HCT116 (cell line): ENCODE measurements around the gene TYR. TPM values are rescaled to one million over a fixed set of nuclear protein-coding genes. Genes with fewer than 3 reads are reported as not detected.

Source experiments
- ATAC-seq: fragments of 200-7000 bp; cut with Tn5 transposase; 2 replicates; pipeline ENCODE4 v1.9.1; 2020; ENCODE audit warnings: mild to moderate bottlenecking, moderate library complexity
- BruUV-seq: library from RNA; stranded (reverse); fragments of 400-500 nt; replicated peaks from 2 replicates; lab custom pipeline; 2021; lab: Mats Ljungman, UMichigan
- CTCF ChIA-PET: fragments of 300-600 bp; sonication (Branson Sonifier 250); formaldehyde crosslinking; loops from one replicate; lab custom pipeline; 2021; ENCODE audit warnings: antibody characterized with exemption; lab: Charles Lee
- POLR2A ChIA-PET: fragments of 300-600, 350-600 bp; sonication (Branson Sonifier 250); formaldehyde crosslinking; loops from one replicate; lab custom pipeline; 2021; ENCODE audit warnings: antibody characterized with exemption; lab: Charles Lee
- RAD21 ChIA-PET, 2 experiments: fragments of 300-600 bp; sonication (Branson Sonifier 250); formaldehyde crosslinking; loops; one replicate each; lab custom pipeline; 2023; ENCODE audit warnings: low total read pairs in 2 of 2; ENCODE audit not compliant: uncharacterized antibody in 2 of 2, unreplicated experiment in 2 of 2, low non-redundant PET in 1 of 2; lab: Charles Lee
- DNase-seq: peaks from one replicate; pipeline ENCODE4 v3.0.0-alpha.2; 2010; ENCODE audit warnings: low read depth, low spot score
- H2AFZ ChIP-seq: fragments of 200-600 bp; shearing (Covaris generic), sonication (generic); 2 replicates; pipeline ENCODE4 v1.6.1; 2017; ENCODE audit warnings: low read depth, mixed run types, mixed read lengths, antibody characterized with exemption, low read length; ENCODE audit not compliant: poor library complexity, severe bottlenecking
- H3K27ac ChIP-seq: 2 replicates; pipeline ENCODE4 v1.5.1; 2012; ENCODE audit warnings: low read depth, low read length
- H3K27me3 ChIP-seq: fragments of 200-600 bp; sonication (generic); 2 replicates; pipeline ENCODE4 v1.6.1; 2016; ENCODE audit warnings: mixed run types, low read length, mixed read lengths; ENCODE audit not compliant: insufficient read depth
- H3K36me3 ChIP-seq, 2 experiments: fragments of 200-500 bp in 1 of 2; fragments of 200-600 bp in 1 of 2; sonication (Bioruptor generic) in 1 of 2; sonication (generic) in 1 of 2; 2 replicates each; pipeline versions ENCODE4 v1.5.1 to v1.6.1; 2014 to 2016; ENCODE audit warnings: low read length in 2 of 2, inconsistent platforms in 1 of 2, mixed read lengths in 1 of 2, mixed run types in 1 of 2; ENCODE audit not compliant: insufficient read depth in 2 of 2, control insufficient read depth in 1 of 2
- H3K4me1 ChIP-seq, 2 experiments: fragments of 200-600 bp in 1 of 2; sonication (generic) in 1 of 2; 2 replicates each; pipeline versions ENCODE4 v1.5.1 to v1.6.1; 2012 to 2017; ENCODE audit warnings: low read length in 2 of 2, inconsistent platforms in 1 of 2, mild to moderate bottlenecking in 1 of 2, mixed read lengths in 1 of 2, mixed run types in 1 of 2, moderate library complexity in 1 of 2; ENCODE audit not compliant: insufficient read depth in 2 of 2, control insufficient read depth in 1 of 2
- H3K4me2 ChIP-seq: fragments of 200-600 bp; sonication (generic); 2 replicates; pipeline ENCODE4 v1.6.1; 2017; ENCODE audit warnings: mixed run types, low read length, mixed read lengths
- H3K4me3 ChIP-seq, 2 experiments: fragments of 200-600 bp in 1 of 2; sonication (generic) in 1 of 2; replicated peaks in 1 of 2; 2 replicates each; pipeline ENCODE4 v1.5.1; 2011 to 2016; ENCODE audit warnings: low read length in 2 of 2, control low read depth in 1 of 2, low read depth in 1 of 2, mild to moderate bottlenecking in 1 of 2, mixed read lengths in 1 of 2, mixed run types in 1 of 2
- H3K79me2 ChIP-seq: fragments of 200-600 bp; sonication (generic); 2 replicates; pipeline ENCODE4 v1.6.1; 2017; ENCODE audit warnings: mild to moderate bottlenecking, mixed run types, low read length, moderate library complexity, mixed read lengths; ENCODE audit not compliant: insufficient read depth
- H3K9ac ChIP-seq: fragments of 200-600 bp; sonication (generic); 2 replicates; pipeline ENCODE4 v1.6.1; 2016; ENCODE audit warnings: low read length, mixed read lengths
- H3K9me2 ChIP-seq: fragments of 200-600 bp; sonication (generic), shearing (Covaris generic); 2 replicates; pipeline ENCODE4 v1.6.1; 2017; ENCODE audit warnings: mixed run types, mild to moderate bottlenecking, moderate library complexity; ENCODE audit not compliant: insufficient read depth
- H3K9me3 ChIP-seq, 2 experiments: fragments of 200-500 bp in 1 of 2; fragments of 200-600 bp in 1 of 2; sonication (Bioruptor generic) in 1 of 2; sonication (generic) in 1 of 2; 2 replicates each; pipeline ENCODE4 v1.6.1; 2014 to 2017; ENCODE audit warnings: low read length in 2 of 2, mixed read lengths in 2 of 2, inconsistent platforms in 1 of 2, low read depth in 1 of 2, mild to moderate bottlenecking in 1 of 2, mixed run types in 1 of 2, moderate library complexity in 1 of 2; ENCODE audit not compliant: control insufficient read depth in 1 of 2, insufficient read depth in 1 of 2
- H4K20me1 ChIP-seq: fragments of 200-600 bp; sonication (generic), shearing (Covaris generic); 2 replicates; pipeline ENCODE4 v1.6.1; 2017; ENCODE audit warnings: mixed run types, mild to moderate bottlenecking, moderate library complexity; ENCODE audit not compliant: insufficient read depth
- ATF3 ChIP-seq: IDR thresholded peaks from 2 replicates; pipeline ENCODE4 v1.6.1; 2012
- CBX3 ChIP-seq: IDR thresholded peaks from 2 replicates; pipeline ENCODE4 v1.6.1; 2012; ENCODE audit warnings: low read depth
- EGR1 ChIP-seq: IDR thresholded peaks from 2 replicates; pipeline ENCODE4 v1.6.1; 2012; ENCODE audit warnings: low read depth
- EZH2 ChIP-seq: fragments of 200-600 bp; sonication (generic); IDR thresholded peaks from 2 replicates; pipeline ENCODE4 v1.6.1; 2017; ENCODE audit warnings: antibody characterized with exemption, mixed run types
- EZH2phosphoT487 ChIP-seq: fragments of 200-600 bp; IDR thresholded peaks from 2 replicates; pipeline ENCODE4 v1.6.1; 2018; ENCODE audit warnings: antibody characterized with exemption, borderline replicate concordance
- FOSL1 ChIP-seq: IDR thresholded peaks from 2 replicates; pipeline ENCODE4 v1.6.1; 2012; ENCODE audit warnings: low read depth
- POLR2AphosphoS5 ChIP-seq: IDR thresholded peaks from 2 replicates; pipeline ENCODE4 v1.6.1; 2011; ENCODE audit warnings: mild to moderate bottlenecking, low read depth, low read length, moderate library complexity
- SRF ChIP-seq: IDR thresholded peaks from 2 replicates; pipeline ENCODE4 v1.6.1; 2012; ENCODE audit warnings: low read depth
- ZFX ChIP-seq: fragments of 450-650 bp; IDR thresholded peaks from 2 replicates; pipeline ENCODE4 v1.6.1; 2017
- ZNF274 ChIP-seq: fragments of 200-500 bp; sonication (Bioruptor generic); IDR thresholded peaks from 2 replicates; pipeline ENCODE4 v1.6.1; 2014; ENCODE audit warnings: mild to moderate bottlenecking, low read depth, low read length, inconsistent platforms
- intact Hi-C: fragments of 100-400 bp; cut with micrococcal nuclease; formaldehyde crosslinking; loops from 2 replicates; pipeline ENCODE4 v1.10.0; 2022
- total RNA-seq: library from RNA; stranded (reverse); gene quantifications from one replicate; pipeline ENCODE4 v1.2.1, GENCODE V29; 2021; ENCODE audit not compliant: unreplicated experiment

The TYR gene
- total RNA-seq, 1 experiment from 2014 or later: not detected

GRCh38 chr11:89159974-89160373 lies 17.7 kb upstream of the TYR start:
- ChIA-PET RAD21 (no interaction called here), CTCF (no interaction called here), POLR2A (no interaction called here)
- Histone ChIP-seq H3K27ac (no peak overlapping the region), H3K4me1 (no peaks in the 10 kb centered on the region), H3K4me3 (no peak overlapping the region), H3K27me3 (no peaks in the 10 kb centered on the region), H2AFZ (no peak overlapping the region), H3K9me2 (no peaks in the 10 kb centered on the region), H3K9me3 (no peaks in the 10 kb centered on the region), H3K9ac (no peak overlapping the region), H3K4me2 (no peak overlapping the region), H3K79me2 (no peaks in the 10 kb centered on the region), H3K36me3 (no peaks in the 10 kb centered on the region), H4K20me1 (no peaks in the 10 kb centered on the region)
- BruUV-seq: no TSS peak
- DNase-seq: no peak
- intact Hi-C loops: no loop called here
- TF ChIP-seq EZH2phosphoT487: no peak
- TF ChIP-seq POLR2AphosphoS5: no peak
- no peak for TF ChIP-seq ZFX
- no peak for TF ChIP-seq EGR1
- TF ChIP-seq SRF: no peak
- no peak for TF ChIP-seq CBX3
- no peak for TF ChIP-seq FOSL1
- ATAC-seq: no peak

DNA sequence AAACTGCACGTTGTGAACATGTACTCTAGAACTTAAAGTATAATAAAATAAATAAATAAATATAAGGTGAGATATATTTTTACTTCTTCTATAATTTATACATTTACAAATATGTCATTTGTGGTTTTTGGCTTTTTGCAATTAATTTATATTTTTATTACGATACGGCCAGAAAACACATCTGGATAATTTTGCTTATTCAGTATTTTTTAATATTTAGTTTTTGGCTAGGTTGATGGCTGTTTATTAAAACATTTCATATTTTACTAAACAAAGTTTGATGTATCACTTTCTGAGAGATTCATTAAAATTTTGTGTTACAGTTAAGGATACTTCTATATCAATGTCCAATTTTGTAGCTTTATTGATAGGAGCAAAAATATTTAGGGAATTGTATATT lies 15.7 kb upstream of the TYR start:
- intact Hi-C loops: no loop called here
- Histone ChIP-seq H3K27ac (no peak overlapping the region), H3K4me2 (no peak overlapping the region), H3K36me3 (no peaks in the 10 kb centered on the region), H4K20me1 (no peaks in the 10 kb centered on the region), H3K4me1 (no peaks in the 10 kb centered on the region), H3K4me3 (no peak overlapping the region), H3K9me3 (no peaks in the 10 kb centered on the region), H3K9ac (no peak overlapping the region), H3K9me2 (no peaks in the 10 kb centered on the region)
- no TSS peak for BruUV-seq
- ATAC-seq (no peak), DNase-seq (no peak)
- POLR2A ChIA-PET: no interaction called here
- no peak for TF ChIP-seq EZH2
- TF ChIP-seq ZNF274: no peak
- TF ChIP-seq EGR1: no peak
- TF ChIP-seq ATF3: no peak
- TF ChIP-seq, all 23 proteins: peak for 0
- ChIA-PET RAD21 (no interaction called here), CTCF (no interaction called here)
- H3K27me3 ChIP-seq: no peaks in the 10 kb centered on the region
- H2AFZ ChIP-seq: no peak overlapping the region
- H3K79me2 ChIP-seq: no peaks in the 10 kb centered on the region
